Esophagus squamous epithelium (tissue), 4 donors: ENCODE data around the gene IL18R1.

ENCODE experiments used
- CTCF ChIP-seq, 6 experiments: fragments of 450-650 bp in 4 of 6; fragments of 200-600 bp in 2 of 6; sonication (generic) in 2 of 6; IDR thresholded peaks; one replicate each; pipeline ENCODE4 v1.5.1; 2016 to 2019; ENCODE audit warnings: antibody characterized with exemption in 6 of 6, mild to moderate bottlenecking in 4 of 6, moderate library complexity in 4 of 6
- POLR2A ChIP-seq, 4 donors: fragments of 450-650 bp; IDR thresholded peaks; one replicate each; pipeline ENCODE4 v1.6.1; 2017; ENCODE audit warnings: antibody characterized with exemption in 4 of 4, mild to moderate bottlenecking in 4 of 4, moderate library complexity in 3 of 4

GRCh38 chr2:102344397-102344796, 11.2 kb upstream of the IL18R1 start:
- no peak for TF ChIP-seq POLR2A (IDR thresholded peaks at IDR 0.05)
- no peak for TF ChIP-seq CTCF (IDR thresholded peaks at IDR 0.05)
